LHCN-M2 (cell line): ENCODE results near the gene RRN3. TPM values are rescaled to one million over a fixed set of nuclear protein-coding genes. Genes with fewer than 3 reads are reported as not detected.
A peak's percentile ranks its signal among the peaks of the same experiment; 100 is the strongest.
"Not testable (repeated sequence)": the region's sequence is repeated elsewhere in the genome, so short reads cannot be mapped to it uniquely, and the experiment has no call there.

ENCODE experiments used
- DNase-seq: peaks from one replicate; pipeline ENCODE4 v3.0.0-alpha.2; 2012; ENCODE audit warnings: low read depth
- total RNA-seq: library from RNA; depleted of rRNA; stranded (reverse); fragments of >200 nt; gene quantifications from 2 replicates; pipeline ENCODE4 v1.2.3, GENCODE V29; 2014

The RRN3 gene
- total RNA-seq, 1 experiment from 2014 or later = 47.8 TPM

- not testable (repeated sequence) for DNase-seq
Measured at GRCh38 chr16:15099366-15099909, 5.4 kb upstream of the RRN3 start.

- DNase-seq = not testable (repeated sequence)
Measured at GRCh38 chr16:15096583-15096972, 2.5 kb upstream of the RRN3 start.

- DNase-seq = not testable (repeated sequence)
Measured at GRCh38 chr16:15093571-15093954, 509 bp downstream of the RRN3 start.

GRCh38 chr16:15090663-15091269 lies 3.3 kb downstream of the RRN3 start:
- not testable (repeated sequence) for DNase-seq

GRCh38 chr16:15082788-15083187 lies 11.3 kb downstream of the RRN3 start:
- DNase-seq = not testable (repeated sequence)

- DNase-seq = not testable (repeated sequence)
Measured at GRCh38 chr16:15080883-15081282, 13.2 kb downstream of the RRN3 start.

GRCh38 chr16:15076161-15076560 lies 17.9 kb downstream of the RRN3 start:
- DNase-seq = not testable (repeated sequence)

- DNase-seq = no peak
Measured at GRCh38 chr16:15073101-15073500, 21.0 kb downstream of the RRN3 start.

- not testable (repeated sequence) for DNase-seq
Measured at GRCh38 chr16:15071916-15072769, 21.9 kb downstream of the RRN3 start.

GRCh38 chr16:15071013-15071412 lies 23.1 kb downstream of the RRN3 start:
- not testable (repeated sequence) for DNase-seq

GRCh38 chr16:15066690-15067089 lies 27.4 kb downstream of the RRN3 start:
- DNase-seq = not testable (repeated sequence)

GRCh38 chr16:15065961-15066360 lies 28.1 kb downstream of the RRN3 start:
- DNase-seq = not testable (repeated sequence)

GRCh38 chr16:15062085-15062810 lies 31.8 kb downstream of the RRN3 start:
- DNase-seq = not testable (repeated sequence)

GRCh38 chr16:15059324-15059723 lies 34.7 kb downstream of the RRN3 start:
- DNase-seq = no peak

- no peak for DNase-seq
Measured at GRCh38 chr16:15057681-15058417, 36.2 kb downstream of the RRN3 start.

- DNase-seq = peak; percentile 48
Measured at GRCh38 chr16:15055141-15056053, 38.7 kb downstream of the RRN3 start.

GRCh38 chr16:15054357-15055140 lies 39.5 kb downstream of the RRN3 start:
- peak; percentile 21 for DNase-seq

- no peak for DNase-seq
Measured at GRCh38 chr16:15053904-15054303, 40.2 kb downstream of the RRN3 start.

GRCh38 chr16:15052747-15053476 lies 41.2 kb downstream of the RRN3 start:
- DNase-seq = no peak
